Hepatocyte (in vitro differentiated cells): ENCODE results near the gene CHIT1. TPM values are rescaled to one million over a fixed set of nuclear protein-coding genes. Genes with fewer than 3 reads are reported as not detected.
"Not testable (repeated sequence)": the region's sequence is repeated elsewhere in the genome, so short reads cannot be mapped to it uniquely, and the experiment has no call there.

Experiments used
- DNase-seq: peaks from one replicate; pipeline ENCODE4 v3.0.0-alpha.2; 2016; ENCODE audit warnings: low spot score
- H2AFZ ChIP-seq: fragments of 200-600 bp; sonication (generic); 2 replicates; pipeline ENCODE4 v1.6.0; 2016; ENCODE audit warnings: antibody characterized with exemption, mild to moderate bottlenecking
- H3K27ac ChIP-seq: fragments of 200-600 bp; sonication (generic); 2 replicates; pipeline ENCODE4 v1.5.1; 2016; ENCODE audit warnings: mild to moderate bottlenecking
- H3K27me3 ChIP-seq: fragments of 200-600 bp; sonication (generic); 2 replicates; pipeline ENCODE4 v1.6.1; 2016
- H3K36me3 ChIP-seq: fragments of 200-600 bp; sonication (generic); replicated peaks from 2 replicates; pipeline ENCODE4 v1.5.1; 2016; ENCODE audit warnings: low read depth; ENCODE audit not compliant: insufficient read depth
- H3K4me1 ChIP-seq: fragments of 200-600 bp; sonication (generic); 2 replicates; pipeline ENCODE4 v1.5.1; 2016; ENCODE audit warnings: mild to moderate bottlenecking, moderate library complexity; ENCODE audit not compliant: insufficient read depth
- H3K4me2 ChIP-seq: fragments of 200-600 bp; sonication (generic); 2 replicates; pipeline ENCODE4 v1.6.0; 2016
- H3K4me3 ChIP-seq: fragments of 200-600 bp; sonication (generic); 2 replicates; pipeline ENCODE4 v1.5.1; 2016; ENCODE audit warnings: mild to moderate bottlenecking
- H3K79me2 ChIP-seq: fragments of 200-600 bp; sonication (generic); 2 replicates; pipeline ENCODE4 v1.6.0; 2017; ENCODE audit warnings: mild to moderate bottlenecking
- H3K9me2 ChIP-seq: fragments of 200-600 bp; sonication (generic); replicated peaks from 2 replicates; pipeline ENCODE4 v1.6.0; 2017; ENCODE audit warnings: mild to moderate bottlenecking; ENCODE audit not compliant: insufficient read depth
- H3K9me3 ChIP-seq: fragments of 200-600 bp; sonication (generic); 2 replicates; pipeline ENCODE4 v1.5.1; 2016; ENCODE audit warnings: low read depth, mild to moderate bottlenecking
- H4K20me1 ChIP-seq: fragments of 200-600 bp; sonication (generic); 2 replicates; pipeline ENCODE4 v1.6.0; 2016; ENCODE audit warnings: mild to moderate bottlenecking; ENCODE audit not compliant: insufficient read depth, poor library complexity, severe bottlenecking
- EZH2 ChIP-seq: fragments of 200-600 bp; sonication (generic); IDR thresholded peaks from 2 replicates; pipeline ENCODE4 v1.6.1; 2016; ENCODE audit warnings: antibody characterized with exemption, mild to moderate bottlenecking, borderline replicate concordance
- EZH2phosphoT487 ChIP-seq: fragments of 200-600 bp; sonication (generic); IDR thresholded peaks from one replicate; pipeline ENCODE4 v1.6.1; 2018; ENCODE audit warnings: antibody characterized with exemption, mild to moderate bottlenecking, low read depth, moderate library complexity; ENCODE audit not compliant: unreplicated experiment, severe bottlenecking
- WGBS: methylation state at CpG from one replicate; pipeline ENCODE4 v1.1.6; 2016; ENCODE audit warnings: low lambda C conversion rate; ENCODE audit errors: missing lambda C conversion rate; 5-methylcytosine and 5-hydroxymethylcytosine counted together
- polyA plus RNA-seq: library from polyadenylated mRNA; unstranded; fragments of >200 nt; fragmentation: Nextera tagmentation; extraction: Ambion mirVana; gene quantifications from 2 replicates; pipeline ENCODE4 v1.2.1, GENCODE V29; 2016
- total RNA-seq: library from RNA; depleted of rRNA; stranded (reverse); fragments of >200 nt; gene quantifications from 2 replicates; pipeline ENCODE4 v1.2.3, GENCODE V29; 2014
- TF ChIP-seq, protein P1 (sequence below): fragments of 200-600 bp; sonication (generic); IDR thresholded peaks from 2 replicates; pipeline ENCODE4 v1.5.1; 2016; ENCODE audit warnings: antibody characterized with exemption, mild to moderate bottlenecking; ENCODE audit not compliant: poor library complexity

Gene CHIT1
- total and polyA plus RNA-seq, 2 experiments from 2014 or later = 0.93 to 1.1 TPM

- Histone ChIP-seq H3K4me1 (no peaks in the 10 kb centered on the region), H3K4me3 (no peak overlapping the region), H3K27ac (no peak overlapping the region), H3K9me3 (no peaks in the 10 kb centered on the region), H3K9me2 (no peaks in the 10 kb centered on the region), H3K79me2 (no peaks in the 10 kb centered on the region), H3K36me3 (no peaks in the 10 kb centered on the region), H2AFZ (no peak overlapping the region), H3K27me3 (no peaks in the 10 kb centered on the region), H4K20me1 (no peaks in the 10 kb centered on the region), H3K4me2 (no peak overlapping the region)
- TF ChIP-seq EZH2phosphoT487 = no peak
- TF ChIP-seq, protein P1, sequence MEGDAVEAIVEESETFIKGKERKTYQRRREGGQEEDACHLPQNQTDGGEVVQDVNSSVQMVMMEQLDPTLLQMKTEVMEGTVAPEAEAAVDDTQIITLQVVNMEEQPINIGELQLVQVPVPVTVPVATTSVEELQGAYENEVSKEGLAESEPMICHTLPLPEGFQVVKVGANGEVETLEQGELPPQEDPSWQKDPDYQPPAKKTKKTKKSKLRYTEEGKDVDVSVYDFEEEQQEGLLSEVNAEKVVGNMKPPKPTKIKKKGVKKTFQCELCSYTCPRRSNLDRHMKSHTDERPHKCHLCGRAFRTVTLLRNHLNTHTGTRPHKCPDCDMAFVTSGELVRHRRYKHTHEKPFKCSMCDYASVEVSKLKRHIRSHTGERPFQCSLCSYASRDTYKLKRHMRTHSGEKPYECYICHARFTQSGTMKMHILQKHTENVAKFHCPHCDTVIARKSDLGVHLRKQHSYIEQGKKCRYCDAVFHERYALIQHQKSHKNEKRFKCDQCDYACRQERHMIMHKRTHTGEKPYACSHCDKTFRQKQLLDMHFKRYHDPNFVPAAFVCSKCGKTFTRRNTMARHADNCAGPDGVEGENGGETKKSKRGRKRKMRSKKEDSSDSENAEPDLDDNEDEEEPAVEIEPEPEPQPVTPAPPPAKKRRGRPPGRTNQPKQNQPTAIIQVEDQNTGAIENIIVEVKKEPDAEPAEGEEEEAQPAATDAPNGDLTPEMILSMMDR = no peak
- no peak for TF ChIP-seq EZH2
- DNase-seq = no peak
- WGBS = 91% methylated on average over 5 of the region's 5 CpGs
Observed at GRCh38 chr1:203239526-203240305, 10.2 kb upstream of the CHIT1 start.

GRCh38 chr1:203239081-203239480, 9.6 kb upstream of the CHIT1 start:
- Histone ChIP-seq H3K4me2 (no peak overlapping the region), H3K79me2 (no peaks in the 10 kb centered on the region), H3K4me1 (no peaks in the 10 kb centered on the region), H3K27me3 (no peaks in the 10 kb centered on the region), H4K20me1 (no peaks in the 10 kb centered on the region), H3K27ac (no peak overlapping the region), H3K9me2 (no peaks in the 10 kb centered on the region), H3K4me3 (no peak overlapping the region), H2AFZ (no peak overlapping the region), H3K9me3 (no peaks in the 10 kb centered on the region), H3K36me3 (no peaks in the 10 kb centered on the region)
- WGBS = 74% methylated on average over 4 of the region's 4 CpGs
- no peak for DNase-seq
- TF ChIP-seq EZH2phosphoT487 = no peak
- TF ChIP-seq EZH2 = no peak
- TF ChIP-seq, protein P1 = no peak

DNA sequence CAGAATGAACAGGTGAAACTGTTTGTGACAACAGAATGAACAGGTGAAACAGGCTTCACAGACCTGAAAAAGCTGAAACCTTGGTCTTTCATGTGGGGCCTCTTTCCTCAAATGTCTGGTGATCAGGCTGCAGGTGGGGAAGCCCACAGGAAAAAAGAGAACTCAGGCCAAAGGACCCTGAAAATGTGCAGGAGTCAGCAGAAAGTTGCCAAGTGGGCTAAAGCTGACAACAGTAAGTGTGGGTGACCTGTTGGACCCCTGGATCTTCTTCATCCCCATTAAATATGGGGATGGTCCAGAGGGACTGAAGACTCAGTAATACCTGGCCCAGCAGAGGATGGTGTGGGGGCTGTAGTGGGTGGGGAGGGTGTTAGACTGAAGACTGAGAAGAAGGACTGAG, 9.1 kb upstream of the CHIT1 start:
- TF ChIP-seq EZH2phosphoT487 (no peak), EZH2 (no peak)
- TF ChIP-seq, protein P1 = no peak
- no peaks in the 10 kb centered on the region for H3K27me3 ChIP-seq
- no peaks in the 10 kb centered on the region for H4K20me1 ChIP-seq
- H3K27ac ChIP-seq = no peak overlapping the region
- no peaks in the 10 kb centered on the region for H3K4me1 ChIP-seq
- H3K4me2 ChIP-seq = no peak overlapping the region
- no peaks in the 10 kb centered on the region for H3K79me2 ChIP-seq
- H3K36me3 ChIP-seq = no peaks in the 10 kb centered on the region
- no peak overlapping the region for H3K4me3 ChIP-seq
- DNase-seq = no peak
- no peaks in the 10 kb centered on the region for H3K9me3 ChIP-seq
- H3K9me2 ChIP-seq = no peaks in the 10 kb centered on the region
- H2AFZ ChIP-seq = no peak overlapping the region

DNA sequence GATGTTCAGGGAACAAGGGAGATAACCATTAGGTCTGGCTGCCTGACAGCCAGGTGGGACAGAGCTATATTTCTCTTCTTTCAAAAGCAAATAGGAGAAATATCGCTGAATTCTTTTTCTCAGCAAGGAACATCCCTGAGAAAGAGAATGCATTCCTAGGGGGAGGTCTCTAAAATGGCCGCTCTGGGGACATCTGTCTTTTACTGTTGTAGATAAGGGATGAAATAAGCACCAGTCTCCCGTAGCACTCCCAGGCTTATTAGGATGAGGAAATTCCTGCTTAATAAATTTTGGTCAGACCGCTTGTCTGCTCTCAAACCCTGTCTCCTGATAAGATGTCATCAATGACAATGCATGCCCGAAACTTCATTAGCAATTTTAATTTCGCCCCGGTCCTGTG, 5.4 kb upstream of the CHIT1 start:
- not testable (repeated sequence) for H4K20me1 ChIP-seq, H3K9me3 ChIP-seq, H3K79me2 ChIP-seq, H3K4me1 ChIP-seq, H3K4me3 ChIP-seq, H3K27me3 ChIP-seq, H2AFZ ChIP-seq, H3K27ac ChIP-seq, DNase-seq, H3K4me2 ChIP-seq, H3K36me3 ChIP-seq, H3K9me2 ChIP-seq
- 84% methylated on average over 7 of the region's 7 CpGs for WGBS
